SK-N-MC (cell line): ENCODE measurements around the gene ITGA1.

Source experiments
- EZH2 ChIP-seq: fragments of 200-600 bp; sonication (generic); IDR thresholded peaks from one replicate; pipeline ENCODE4 v1.6.1; 2017; ENCODE audit warnings: antibody characterized with exemption
- FOXP2 ChIP-seq: optimal IDR thresholded peaks from 2 replicates; pipeline ENCODE3; 2011; ENCODE audit warnings: mild to moderate bottlenecking, moderate library complexity; ENCODE audit not compliant: insufficient read depth; ENCODE audit errors: extremely low read length, control extremely low read depth
- POLR2AphosphoS5 ChIP-seq: IDR thresholded peaks from 2 replicates; pipeline ENCODE4 v1.6.1; 2012; ENCODE audit warnings: mild to moderate bottlenecking, low read depth, low read length, borderline replicate concordance

- TF ChIP-seq POLR2AphosphoS5 (no peak), EZH2 (no peak), FOXP2 (no peak)
Measured at GRCh38 chr5:52772668-52773067, 15.0 kb upstream of the ITGA1 start.
